GM18873 (cell line): ENCODE measurements around the gene IFFO2.

Experiments used
- ATAC-seq: cut with Tn5 transposase; IDR thresholded peaks from one replicate; pipeline ENCODE4 v1.9.1; 2021; ENCODE audit warnings: mild to moderate bottlenecking, moderate library complexity, moderate number of reproducible peaks; ENCODE audit not compliant: unreplicated experiment, low FRiP score

IFFO2 gene

DNA sequence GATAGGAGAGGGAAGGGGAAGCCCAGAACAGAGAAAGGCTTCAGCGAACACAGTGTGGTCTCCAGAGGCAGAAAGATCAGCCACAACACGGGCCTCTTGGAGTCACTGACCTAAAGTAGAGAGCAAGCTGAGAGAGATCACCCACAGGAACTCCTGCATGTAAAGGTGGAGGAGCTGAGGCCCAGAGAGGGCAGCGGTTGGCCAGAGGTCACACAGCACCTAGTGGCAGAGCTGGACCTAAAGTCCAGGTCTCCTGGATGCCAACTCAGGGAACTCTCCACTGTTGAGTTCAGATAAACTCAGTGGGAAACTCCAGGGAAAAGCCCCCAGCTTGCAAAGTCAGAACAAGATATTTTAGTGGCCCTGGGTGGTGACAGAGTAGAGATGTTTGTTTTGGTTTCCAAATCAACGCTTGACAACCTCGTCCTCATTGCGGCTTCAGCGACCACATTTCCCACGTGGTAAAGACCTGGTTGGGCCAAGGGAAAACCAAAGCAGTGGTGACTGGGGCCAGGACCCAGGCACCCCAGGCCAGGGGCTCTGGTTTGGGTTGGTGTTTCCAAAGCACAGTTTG is 4.6 kb downstream of the IFFO2 start:
- ATAC-seq: no peak

DNA sequence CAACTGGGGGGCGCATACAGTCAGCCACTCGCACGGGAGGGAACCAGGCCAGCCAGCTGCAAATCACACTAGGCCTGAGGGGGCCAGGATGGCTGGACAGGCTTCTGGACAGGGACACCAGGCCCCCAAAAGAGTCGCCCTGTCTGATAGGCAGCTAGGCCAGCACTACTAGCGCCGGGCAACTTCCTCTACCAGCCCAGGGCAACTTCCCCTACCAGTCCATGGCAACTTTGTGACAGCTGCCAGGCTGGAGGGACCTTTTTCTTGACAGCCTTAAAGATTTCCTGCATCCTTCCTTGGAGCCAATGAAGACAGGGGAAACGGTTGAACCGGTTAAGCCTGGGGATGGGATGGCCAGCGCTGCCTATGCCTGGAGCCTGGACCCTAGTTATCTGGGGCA is 5.1 kb downstream of the IFFO2 start:
- no peak for ATAC-seq

DNA sequence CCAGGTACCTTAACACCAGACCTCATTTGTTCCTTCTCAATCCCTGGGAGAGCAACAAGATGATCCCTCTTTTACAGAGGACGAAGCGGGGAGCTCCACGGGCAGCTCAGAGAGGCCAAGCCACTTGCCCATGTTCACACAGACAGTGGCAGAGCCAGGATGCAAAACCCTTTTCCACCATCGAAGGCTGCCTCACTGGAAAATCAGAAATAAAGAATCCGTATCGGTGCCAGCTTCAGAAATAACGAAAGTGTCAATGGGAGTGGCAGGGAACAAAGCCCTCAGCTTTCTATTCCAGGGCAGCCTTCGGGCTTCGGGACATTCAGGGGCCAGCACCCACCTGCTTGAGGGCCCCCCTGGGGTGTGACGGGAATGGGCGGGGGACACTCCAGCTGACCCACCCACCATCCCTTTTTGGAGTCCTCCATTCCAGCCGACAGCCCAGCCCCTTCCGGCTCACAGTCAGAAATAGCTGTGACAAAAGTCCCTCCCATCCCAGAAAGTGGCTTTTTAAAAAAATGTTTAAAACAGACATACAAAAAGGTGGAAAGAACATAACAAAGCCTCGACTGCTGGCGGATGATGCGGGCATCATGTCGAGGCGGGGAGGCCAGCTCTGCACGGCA is 6.0 kb downstream of the IFFO2 start:
- ATAC-seq: no peak

DNA sequence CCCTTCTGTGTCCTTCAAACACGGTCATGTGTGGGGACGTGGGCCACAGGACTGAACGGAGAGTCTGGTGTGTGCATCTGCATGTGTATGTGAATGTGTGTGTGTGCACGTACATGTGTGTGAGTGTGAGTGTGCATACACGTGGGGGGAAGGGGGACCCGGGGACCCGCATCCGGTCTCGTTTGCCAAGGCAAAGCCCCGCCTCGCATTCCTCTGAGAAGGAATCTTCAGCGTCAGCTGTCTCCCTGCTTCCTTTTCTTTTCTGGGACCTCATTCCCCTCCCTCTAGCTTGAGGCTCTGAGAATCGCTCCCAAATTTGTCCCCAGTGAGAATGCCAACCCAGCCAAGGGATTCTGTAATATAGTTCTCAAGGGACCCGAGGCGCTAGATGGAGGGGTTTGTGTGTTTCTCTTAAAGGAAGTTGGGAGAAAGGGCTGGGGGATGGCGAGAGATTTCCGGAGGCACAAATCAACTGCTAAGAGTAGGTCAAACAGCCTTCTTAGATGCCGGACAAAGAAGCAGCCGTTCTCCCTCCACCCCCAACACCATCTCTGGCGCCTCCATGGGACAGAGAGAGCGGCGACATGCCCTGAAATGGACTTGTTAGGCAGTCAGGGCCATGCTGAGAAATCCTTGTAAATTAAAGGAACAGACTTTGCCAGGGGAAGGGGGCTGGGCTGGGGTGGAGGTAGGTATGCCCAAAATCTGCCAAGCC is 6.6 kb downstream of the IFFO2 start:
- no peak for ATAC-seq

DNA sequence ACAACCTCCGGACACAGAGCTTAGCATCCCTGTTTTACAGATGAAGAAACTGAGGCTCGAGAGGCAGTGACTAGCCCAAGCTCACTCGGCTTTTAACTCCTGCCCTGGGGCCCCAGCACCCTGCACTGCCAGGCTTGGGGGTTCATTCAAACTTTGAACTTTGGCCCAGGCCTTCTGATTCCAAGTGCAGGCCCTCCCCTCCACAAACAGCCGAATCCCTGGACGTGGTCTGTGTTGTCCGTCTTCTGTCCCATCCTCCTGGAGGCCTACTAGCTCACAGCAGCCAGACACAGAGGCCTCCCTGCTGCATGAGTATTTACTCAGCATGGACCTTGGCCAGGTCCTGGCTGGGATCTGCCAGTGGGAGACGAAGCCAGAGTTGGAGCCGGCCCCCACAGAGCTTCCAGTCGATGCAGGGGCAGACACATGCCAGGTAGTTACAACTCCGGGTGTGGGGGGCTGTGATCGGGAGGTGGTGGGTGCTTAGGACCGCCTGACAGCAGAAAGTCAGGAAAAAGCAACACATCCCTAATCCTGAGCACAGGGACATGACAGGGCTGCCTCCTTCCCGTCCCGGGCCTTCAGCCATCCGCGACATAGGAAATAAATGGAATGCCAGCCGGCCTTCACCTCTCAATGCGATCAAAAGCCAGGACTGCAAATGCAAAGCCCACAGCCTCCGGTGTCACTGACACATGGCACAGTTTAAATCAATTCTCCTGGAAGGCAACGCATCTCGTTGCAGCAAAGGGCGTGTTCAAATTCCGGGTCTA is 7.4 kb downstream of the IFFO2 start:
- ATAC-seq: no peak

DNA sequence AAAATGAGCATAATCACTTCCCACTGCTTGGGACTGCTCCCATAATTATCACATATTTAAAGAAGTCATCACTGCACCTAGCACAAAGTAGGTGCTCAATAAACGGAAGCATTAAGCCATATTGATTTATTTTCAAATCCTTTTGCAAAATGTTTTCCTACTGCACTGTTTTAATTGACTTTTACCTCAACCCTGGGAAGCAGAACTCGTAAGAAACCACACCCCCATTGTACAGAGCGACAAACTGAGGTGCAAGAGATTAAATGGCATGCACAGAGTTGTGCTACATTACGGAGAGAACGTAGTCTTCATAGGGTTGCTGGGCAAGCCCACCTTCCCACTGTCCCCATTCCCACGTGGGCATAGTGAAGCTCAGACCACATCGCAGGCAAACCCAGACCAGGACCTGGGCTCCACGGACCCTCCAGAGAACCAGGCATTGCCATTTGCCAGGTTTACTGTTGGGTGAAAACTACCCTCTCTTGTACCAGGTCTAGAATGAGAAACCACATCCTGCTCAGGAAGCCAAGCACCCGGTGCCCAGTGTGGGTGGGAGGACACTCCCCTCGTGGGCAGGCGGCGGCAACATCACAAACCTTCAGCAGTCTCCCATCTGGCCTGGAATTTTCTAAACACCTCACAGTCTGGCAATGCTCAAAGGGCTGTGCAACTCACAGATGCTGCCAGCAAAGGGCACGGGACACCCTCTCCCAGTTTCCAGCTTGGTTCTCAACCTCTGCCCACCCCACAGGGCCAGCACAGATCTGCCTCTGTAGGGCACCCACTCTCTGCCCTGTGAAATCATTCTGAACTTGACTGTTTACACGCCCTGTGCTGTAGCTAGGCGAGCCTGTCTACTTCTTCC is 8.2 kb downstream of the IFFO2 start:
- ATAC-seq: no peak

DNA sequence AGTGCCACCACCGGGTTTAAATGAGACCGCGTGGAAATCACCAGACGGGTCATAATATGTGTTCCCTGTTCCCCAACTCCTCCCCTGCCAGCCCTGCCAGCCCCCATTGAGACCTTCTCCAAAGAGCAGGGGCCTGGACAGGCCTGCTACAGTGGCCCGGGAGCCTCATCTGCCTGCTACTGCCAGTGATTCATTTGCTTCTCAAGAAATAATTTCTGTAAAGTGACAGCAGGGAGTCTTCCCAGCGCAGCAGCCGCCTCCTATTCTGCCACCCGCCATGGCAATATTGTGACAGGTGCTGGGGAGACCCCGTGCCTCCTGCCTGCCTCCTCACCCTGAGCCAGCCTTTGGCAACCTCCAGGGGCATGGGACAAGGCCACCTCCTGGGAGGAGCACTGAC is 8.9 kb downstream of the IFFO2 start:
- ATAC-seq: no peak

DNA sequence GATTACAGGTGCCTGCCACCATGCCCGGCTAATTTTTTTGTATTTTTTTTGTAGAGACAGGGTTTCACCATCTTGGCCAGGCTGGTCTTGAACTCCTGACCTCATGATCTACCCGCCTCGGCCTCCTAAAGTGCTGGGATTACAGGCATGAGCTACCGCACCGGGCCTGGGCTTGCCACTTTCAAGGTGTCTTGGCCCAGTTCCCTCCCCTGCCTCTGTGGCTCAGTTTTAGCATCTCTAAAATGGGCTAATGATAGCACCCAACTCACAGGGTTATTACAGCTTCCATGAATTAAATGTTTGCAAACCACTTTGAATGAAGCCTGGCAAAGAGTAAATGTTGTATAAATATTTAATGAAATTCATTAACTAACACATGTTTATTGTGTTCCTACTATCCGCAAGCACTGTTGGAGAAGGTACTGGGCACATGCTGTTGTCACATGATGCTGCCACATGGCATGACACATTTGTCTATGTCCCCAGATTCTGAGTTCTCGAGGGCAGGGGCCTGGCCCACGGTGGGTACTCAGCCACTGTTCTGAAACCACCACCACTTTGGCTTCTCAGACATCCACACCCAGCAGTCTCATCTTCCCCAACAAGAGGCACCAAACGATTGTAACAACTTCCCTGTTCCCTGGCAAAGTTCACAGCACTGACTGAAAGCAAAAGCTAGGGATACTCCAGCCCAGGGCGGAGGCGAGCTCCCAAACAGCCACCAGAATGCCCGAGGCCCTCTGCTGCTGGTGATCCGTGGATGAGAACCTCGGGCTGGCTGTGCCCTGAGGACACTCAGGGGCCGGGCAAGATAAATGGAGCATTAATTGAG is 9.7 kb downstream of the IFFO2 start:
- no peak for ATAC-seq

DNA sequence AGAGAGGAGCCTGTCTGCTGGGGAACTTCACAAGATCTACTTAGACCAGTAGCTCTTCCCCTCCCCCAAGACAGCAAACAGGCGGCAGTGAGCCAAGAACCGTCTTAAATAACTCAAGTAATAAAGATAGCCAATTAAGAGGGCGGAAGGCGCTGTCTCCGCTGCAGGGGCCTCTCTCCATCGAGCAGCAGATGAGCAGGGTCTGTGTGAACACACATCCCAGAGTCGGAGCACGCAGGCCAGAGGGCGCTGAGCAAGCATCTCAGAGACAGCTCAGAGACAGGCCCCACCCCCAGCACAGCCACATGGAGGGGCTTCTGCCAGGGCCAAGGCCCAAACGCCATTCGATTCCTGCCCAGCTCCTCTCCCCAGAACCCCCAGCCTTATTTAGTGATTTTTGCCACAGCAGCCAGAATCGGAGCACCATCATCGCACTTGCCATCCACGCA is 11.1 kb downstream of the IFFO2 start:
- no peak for ATAC-seq

DNA sequence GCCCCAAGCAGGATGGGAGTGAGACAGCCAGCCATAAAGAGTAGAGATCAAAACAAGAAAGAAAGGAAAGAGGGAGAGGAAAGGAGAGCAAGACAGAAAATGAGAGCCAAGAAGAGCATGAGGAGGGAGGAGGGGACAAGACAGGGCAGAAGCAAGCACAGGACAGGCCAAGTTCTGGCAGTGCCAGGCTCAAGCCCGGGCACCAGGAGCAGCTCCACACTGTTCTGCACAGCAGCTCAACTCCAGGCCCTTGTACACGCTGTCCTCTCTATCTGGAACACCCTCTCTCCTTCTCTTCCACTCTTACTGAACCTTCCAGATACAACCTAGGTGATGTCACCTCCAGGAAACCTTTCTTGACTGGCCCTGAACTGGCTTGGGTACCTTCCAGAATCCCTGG is 11.7 kb downstream of the IFFO2 start:
- no peak for ATAC-seq

DNA sequence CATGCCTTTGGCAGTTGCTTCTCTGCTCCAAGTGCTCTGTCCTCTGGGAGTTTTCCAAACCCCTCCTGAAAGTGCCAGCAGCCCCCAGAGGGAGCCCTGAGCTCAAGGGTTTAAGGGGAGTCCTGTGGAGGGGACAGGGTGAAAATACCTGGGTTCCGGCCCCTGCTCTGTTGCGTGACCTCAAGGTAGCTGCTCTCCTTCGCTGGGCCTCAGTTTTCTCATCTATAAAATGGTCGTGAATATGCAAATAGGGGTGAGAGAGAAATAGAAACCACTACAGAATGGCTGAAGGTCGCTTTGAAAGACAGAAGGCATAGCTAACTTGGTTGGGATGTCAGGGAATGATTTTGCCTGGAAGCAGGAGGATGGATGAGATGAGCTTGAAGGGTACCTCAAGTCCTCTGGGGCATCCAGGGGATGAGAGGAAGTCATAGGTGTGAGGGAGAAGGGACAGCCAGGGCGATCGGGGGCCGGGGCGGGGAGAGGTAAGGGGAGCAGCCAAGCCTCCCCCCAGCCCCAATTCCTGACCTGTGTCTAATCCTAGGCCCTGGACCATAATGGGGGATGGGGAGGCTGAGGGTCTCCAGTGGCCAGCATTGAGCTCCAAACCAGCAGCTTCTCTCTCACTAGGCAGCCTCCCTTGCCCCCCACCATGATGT is 12.4 kb downstream of the IFFO2 start:
- no peak for ATAC-seq

DNA sequence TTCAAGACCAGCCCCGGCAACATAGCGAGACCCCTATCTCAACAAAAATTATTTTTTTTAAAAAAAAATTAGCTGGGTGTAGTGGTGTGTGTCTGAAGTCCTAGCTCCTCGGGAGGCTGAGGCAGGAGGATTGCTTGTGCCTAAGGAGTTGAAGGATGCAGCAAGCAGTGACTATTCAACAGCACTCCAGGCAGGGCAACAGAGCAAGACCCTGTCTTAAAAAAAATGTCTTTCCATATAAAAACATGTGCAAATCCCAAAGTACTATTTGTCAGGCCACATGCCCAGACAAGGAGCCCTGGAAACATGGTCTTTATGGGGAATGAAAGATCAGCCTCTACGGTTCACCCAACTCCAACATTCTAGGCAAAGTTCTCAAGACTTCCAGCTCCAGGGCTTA is 13.3 kb downstream of the IFFO2 start:
- no peak for ATAC-seq

DNA sequence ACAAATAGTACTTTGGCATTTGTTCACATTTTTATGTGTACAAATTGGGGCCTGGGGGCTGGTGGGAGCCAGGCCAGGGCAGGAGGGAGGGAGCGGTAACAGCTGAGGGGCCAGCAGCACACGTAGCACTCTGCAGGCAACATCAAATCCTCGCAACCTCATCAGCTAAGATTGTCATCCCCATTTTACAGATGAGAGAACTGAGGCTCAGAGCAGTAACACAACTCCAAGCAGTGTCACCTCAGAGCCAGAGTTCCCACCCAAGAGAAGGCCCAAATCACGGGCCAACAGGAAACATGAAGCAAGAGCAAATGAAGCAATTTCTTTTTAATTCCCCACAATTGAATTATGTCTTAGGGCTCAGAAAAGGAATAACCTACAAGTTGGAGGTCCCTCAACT is 14.1 kb downstream of the IFFO2 start:
- no peak for ATAC-seq

DNA sequence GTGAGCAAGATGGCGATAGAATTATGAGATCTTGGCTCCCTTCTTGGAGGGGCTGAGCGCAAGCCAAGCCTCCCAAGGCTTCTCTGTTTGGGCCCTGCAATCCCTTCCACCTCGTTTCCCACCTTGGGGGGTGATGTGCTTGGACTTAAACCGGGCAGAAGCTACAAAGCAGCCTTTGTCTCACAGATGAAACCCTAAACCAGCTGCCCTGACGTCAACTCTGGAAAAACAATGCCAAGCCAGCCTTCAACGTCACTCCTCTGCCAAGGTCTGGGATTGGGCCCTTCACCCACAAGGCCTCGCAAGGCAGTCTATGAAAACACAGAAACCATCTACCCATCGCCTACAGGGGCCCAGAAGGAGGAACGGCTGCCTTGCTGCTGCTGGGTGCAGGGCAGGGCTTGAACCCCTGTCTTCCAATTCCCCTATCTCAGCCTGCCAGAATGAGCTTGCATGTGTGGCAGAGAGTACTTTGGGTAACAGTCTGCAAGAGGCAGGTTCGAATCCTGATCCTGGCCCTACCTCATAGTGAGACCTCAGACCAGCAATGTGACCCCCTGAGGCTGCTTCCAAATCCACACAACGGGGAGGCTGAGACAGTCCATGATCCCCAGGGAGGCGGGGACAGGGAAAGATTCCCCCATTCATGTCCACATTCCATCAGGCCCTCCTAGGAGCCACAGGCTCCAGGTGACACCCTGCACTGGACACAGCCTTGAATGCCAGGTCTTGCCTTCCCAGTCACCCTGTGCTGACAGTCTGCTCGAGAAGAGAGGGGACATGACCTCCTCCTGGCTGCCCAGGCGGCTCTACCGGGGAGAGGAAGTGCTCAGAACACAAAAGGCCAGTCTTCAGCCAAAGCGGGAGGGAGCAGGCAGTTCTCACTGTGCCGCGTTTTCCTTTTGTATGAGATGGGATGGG is 15.0 kb downstream of the IFFO2 start:
- no peak for ATAC-seq

DNA sequence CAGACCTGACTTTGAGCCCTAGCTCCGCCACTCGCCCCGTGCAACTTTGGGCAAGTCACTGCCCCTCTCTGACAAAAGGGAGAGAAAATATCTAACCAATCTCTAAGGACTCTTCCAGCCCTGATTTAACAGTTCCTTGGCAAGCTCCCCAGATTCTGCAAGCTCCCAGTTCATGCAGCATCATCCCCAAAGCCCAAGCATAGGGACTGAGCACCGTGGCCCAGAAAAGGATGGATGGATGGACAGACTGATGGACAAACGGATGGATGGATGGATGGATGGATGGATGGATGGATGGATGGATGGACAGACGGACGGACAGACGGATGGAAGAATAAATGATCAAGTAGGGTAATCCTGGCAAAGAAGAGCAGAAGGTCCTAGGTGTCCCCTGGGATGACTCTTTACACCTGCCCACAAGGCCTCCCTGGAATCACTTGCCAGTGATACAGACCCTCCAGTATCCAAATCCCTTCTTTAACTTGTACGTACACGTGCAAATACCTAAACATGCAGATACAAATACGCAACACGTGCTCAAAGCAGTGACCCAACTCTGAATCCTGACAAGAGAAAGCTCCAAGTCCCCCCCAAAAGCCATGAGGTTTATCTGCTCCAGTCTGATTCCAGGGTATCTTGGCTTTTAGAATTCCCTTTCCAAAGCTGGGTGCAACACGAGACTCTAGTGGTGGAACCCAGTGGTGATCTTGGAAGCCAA is 16.0 kb downstream of the IFFO2 start:
- no peak for ATAC-seq

DNA sequence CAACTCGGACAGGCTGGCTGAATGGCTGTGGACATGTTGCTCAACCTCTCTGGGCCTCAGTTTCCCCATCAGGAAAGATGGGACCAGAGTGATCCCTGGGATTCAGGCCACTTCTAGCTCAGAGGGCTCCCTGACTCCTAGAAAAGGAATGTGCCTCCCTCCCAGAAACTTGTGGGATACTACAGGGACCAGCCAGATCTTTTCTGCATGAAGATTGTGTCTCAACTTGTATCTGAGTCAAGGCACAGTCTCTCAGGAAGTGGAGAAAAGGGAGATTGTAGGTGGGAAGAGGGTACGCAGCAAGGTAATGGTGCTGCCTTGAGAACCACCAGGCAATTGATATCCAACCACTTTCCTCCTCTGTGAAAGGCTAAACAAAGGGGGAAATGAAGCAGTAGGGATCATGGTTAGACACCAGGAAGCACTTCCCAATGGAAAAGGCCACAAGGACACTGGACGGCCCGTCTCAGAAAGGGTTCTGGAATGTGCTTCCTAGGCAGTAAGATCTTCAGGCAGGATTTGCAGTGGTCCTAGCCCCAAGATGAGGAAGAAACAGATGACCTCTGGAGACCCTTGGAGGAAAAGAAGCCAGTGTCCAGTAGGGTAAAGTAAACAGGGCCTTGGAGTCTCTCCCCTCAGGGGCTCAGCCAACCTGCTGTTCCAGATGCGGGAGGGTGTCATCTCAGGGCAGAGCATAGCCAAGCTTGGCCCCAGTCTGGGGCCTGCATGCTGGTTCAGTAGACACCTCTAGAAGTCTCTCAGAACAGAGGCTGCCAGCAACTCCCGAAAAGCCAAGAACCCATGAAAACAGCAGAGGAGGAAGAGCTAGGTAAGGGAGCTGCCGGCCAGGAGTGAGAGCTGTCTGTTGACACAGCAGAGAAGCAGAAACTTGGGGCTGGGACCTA is 16.8 kb downstream of the IFFO2 start:
- no peak for ATAC-seq
